Measurements from ENCODE around the gene ACAP1. TPM values are rescaled to one million over a fixed set of nuclear protein-coding genes. Genes with fewer than 3 reads are reported as not detected.

Gene ACAP1
- total and polyA plus RNA-seq, 9 of the 15 experiments (the other 6 are each of a cell fraction or from before 2014, with no cell fraction given): 0.15 to 8.5 (median 2.4) TPM

DNA sequence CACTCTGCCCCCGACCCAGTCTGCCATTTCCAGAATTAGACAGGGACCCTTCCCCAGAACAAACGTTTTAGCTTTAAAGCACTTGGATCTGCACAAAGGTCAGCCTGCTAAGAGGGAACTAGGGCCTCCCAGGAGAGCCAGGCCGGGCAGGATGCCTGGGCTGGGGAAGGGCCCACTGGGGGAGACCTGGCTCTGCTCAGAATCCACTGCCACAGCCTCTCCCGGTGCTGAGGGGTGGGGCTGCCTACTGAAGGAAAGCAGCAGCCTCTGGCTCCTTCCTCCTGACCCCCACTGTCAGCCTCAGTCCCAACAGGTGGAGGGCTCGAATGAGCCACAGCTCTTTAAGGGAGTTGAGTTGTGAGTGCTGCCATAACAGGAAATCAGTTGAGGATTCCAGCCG lies 43.6 kb upstream of the ACAP1 start (continued):
- TF ChIP-seq SAFB (IDR thresholded peaks at IDR 0.05; ENCODE audit: borderline replicate concordance, low read depth, low read length) (no peak), NCOA1 (IDR thresholded peaks at IDR 0.05; ENCODE audit: low read depth) (no peak), MCM7 (IDR thresholded peaks at IDR 0.05) (no peak), ZNF239 (CRISPR knock-in tag; IDR thresholded peaks at IDR 0.05) (no peak), PHF8 (IDR thresholded peaks at IDR 0.05; ENCODE audit: borderline replicate concordance, low read length) (no peak)
- TF ChIP-seq, protein P1, sequence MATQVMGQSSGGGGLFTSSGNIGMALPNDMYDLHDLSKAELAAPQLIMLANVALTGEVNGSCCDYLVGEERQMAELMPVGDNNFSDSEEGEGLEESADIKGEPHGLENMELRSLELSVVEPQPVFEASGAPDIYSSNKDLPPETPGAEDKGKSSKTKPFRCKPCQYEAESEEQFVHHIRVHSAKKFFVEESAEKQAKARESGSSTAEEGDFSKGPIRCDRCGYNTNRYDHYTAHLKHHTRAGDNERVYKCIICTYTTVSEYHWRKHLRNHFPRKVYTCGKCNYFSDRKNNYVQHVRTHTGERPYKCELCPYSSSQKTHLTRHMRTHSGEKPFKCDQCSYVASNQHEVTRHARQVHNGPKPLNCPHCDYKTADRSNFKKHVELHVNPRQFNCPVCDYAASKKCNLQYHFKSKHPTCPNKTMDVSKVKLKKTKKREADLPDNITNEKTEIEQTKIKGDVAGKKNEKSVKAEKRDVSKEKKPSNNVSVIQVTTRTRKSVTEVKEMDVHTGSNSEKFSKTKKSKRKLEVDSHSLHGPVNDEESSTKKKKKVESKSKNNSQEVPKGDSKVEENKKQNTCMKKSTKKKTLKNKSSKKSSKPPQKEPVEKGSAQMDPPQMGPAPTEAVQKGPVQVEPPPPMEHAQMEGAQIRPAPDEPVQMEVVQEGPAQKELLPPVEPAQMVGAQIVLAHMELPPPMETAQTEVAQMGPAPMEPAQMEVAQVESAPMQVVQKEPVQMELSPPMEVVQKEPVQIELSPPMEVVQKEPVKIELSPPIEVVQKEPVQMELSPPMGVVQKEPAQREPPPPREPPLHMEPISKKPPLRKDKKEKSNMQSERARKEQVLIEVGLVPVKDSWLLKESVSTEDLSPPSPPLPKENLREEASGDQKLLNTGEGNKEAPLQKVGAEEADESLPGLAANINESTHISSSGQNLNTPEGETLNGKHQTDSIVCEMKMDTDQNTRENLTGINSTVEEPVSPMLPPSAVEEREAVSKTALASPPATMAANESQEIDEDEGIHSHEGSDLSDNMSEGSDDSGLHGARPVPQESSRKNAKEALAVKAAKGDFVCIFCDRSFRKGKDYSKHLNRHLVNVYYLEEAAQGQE (IDR thresholded peaks at IDR 0.05; ENCODE audit: borderline replicate concordance): no peak
- TF ChIP-seq, protein P1 (CRISPR knock-in tag; IDR thresholded peaks at IDR 0.05; ENCODE audit: low read depth): no peak

All from K562 (cell line).